Measurements from ENCODE around the gene THSD4. TPM values are rescaled to one million over a fixed set of nuclear protein-coding genes. Genes with fewer than 3 reads are reported as not detected.

THSD4 gene
- total RNA-seq, 2 experiments from 2014 or later, result not detected

DNA sequence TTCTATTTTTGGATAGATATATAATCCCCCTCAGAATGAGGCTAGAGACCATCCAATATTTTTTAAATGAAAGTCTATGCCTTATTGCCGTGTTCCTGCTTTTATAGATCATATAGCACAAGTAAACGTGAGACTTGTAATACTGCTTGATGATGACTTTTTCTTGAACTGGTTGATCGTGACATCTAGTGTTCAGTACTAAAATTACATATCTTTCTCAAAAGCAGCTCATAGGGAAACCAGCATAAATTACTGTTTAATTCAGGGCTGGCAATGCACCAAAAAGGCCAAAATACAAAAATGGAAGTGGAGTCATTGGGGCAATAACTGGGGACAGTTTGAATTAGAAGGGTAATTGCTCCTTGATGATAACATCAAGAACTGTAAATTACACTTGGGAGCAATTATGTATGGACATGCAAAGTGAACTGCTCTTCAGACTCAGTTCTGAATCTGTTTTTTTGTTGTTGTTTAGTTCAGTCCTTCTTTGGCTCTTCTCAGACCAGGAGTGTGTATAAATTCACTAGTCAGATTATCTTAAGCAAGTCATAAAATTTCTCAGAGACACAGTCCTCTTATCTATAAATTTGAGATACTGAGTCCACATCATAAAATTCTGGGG is 325.3 kb downstream of the THSD4 start:
- H3K4me3 Mint-ChIP-seq, result no peak overlapping the region
- H3K27ac Mint-ChIP-seq, result no peak overlapping the region
- DNase-seq (no peak), ATAC-seq (no peak)
- TF ChIP-seq CTCF (IDR thresholded peaks at IDR 0.05), result peak; percentile 73
- ChIA-PET CTCF (interaction anchor here (0.6 to 1.4 kb wide), 7 partner anchors 11 to 469 kb away, joined by 3 to 7 read pairs (median 4); no protein-coding TSS in a partner anchor), POLR2A (no interaction called here)
- peaks cover 1% of the 10 kb centered on the region for H3K9me3 Mint-ChIP-seq
- intact Hi-C loops (cut with micrococcal nuclease), result loop anchor here (5.0 to 10.0 kb wide), 3 partner anchors 53 to 328 kb away; no protein-coding TSS in a partner anchor
- no peaks in the 10 kb centered on the region for H3K4me1 Mint-ChIP-seq (ENCODE audit: low read depth)
- H3K36me3 Mint-ChIP-seq (ENCODE audit: low read depth), result no peaks in the 10 kb centered on the region
- H3K27me3 Mint-ChIP-seq, result peaks cover 10% of the 10 kb centered on the region

DNA sequence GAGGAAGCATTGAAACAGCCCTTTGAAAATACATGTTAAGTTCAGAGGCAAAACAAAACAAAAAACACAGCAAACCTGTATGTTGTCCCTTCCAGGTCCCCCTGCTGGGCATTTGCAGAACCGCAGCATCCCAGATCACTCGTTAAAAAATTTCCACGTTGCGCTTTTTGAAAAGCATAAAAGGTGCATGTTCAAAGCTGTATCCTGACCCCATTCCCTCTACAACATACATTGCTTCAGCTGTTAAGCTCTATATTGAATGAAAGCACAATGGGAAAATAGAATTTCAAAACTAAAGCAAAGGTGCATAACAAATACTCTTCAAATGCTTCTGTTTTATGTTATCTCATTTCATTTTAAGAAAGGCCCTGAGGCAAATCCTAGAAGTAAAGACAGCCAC is 328.3 kb downstream of the THSD4 start:
- TF ChIP-seq CTCF (IDR thresholded peaks at IDR 0.05), result peak; percentile 88
- H3K4me1 Mint-ChIP-seq (ENCODE audit: low read depth), result no peaks in the 10 kb centered on the region
- ATAC-seq (no peak), DNase-seq (peak; percentile 58)
- CTCF ChIA-PET, result interaction anchor here (0.8 to 1.9 kb wide), 7 partner anchors 9 to 330 kb away, joined by 3 to 7 read pairs (median 3); no protein-coding TSS in a partner anchor
- H3K9me3 Mint-ChIP-seq, result no peaks in the 10 kb centered on the region
- intact Hi-C loops (cut with micrococcal nuclease), result loop anchor here (5.0 to 10.0 kb wide), 3 partner anchors 56 to 331 kb away; no protein-coding TSS in a partner anchor
- no peak overlapping the region for H3K27ac Mint-ChIP-seq
- H3K27me3 Mint-ChIP-seq, result peaks cover 10% of the 10 kb centered on the region
- POLR2A ChIA-PET, result no interaction called here
- no peaks in the 10 kb centered on the region for H3K36me3 Mint-ChIP-seq (ENCODE audit: low read depth)
- H3K4me3 Mint-ChIP-seq, result no peak overlapping the region

- TF ChIP-seq CTCF (IDR thresholded peaks at IDR 0.05), result no peak
- no peak for ATAC-seq
- Mint-ChIP-seq H3K4me3 (no peak overlapping the region), H3K36me3 (ENCODE audit: low read depth) (no peaks in the 10 kb centered on the region), H3K4me1 (ENCODE audit: low read depth) (no peaks in the 10 kb centered on the region), H3K27ac (no peak overlapping the region), H3K9me3 (no peaks in the 10 kb centered on the region), H3K27me3 (peaks cover 10% of the 10 kb centered on the region)
- no peak for DNase-seq
- ChIA-PET CTCF (interaction anchor here (0.7 to 1.9 kb wide), 9 partner anchors 9 to 722 kb away, joined by 3 to 7 read pairs (median 3); no protein-coding TSS in a partner anchor), POLR2A (no interaction called here)
- intact Hi-C loops (cut with micrococcal nuclease), result loop anchor here (5.0 to 10.0 kb wide), 3 partner anchors 57 to 332 kb away; no protein-coding TSS in a partner anchor
These were observed 328.9 kb downstream of the THSD4 start for GRCh38 chr15:71444032-71444810.

DNA sequence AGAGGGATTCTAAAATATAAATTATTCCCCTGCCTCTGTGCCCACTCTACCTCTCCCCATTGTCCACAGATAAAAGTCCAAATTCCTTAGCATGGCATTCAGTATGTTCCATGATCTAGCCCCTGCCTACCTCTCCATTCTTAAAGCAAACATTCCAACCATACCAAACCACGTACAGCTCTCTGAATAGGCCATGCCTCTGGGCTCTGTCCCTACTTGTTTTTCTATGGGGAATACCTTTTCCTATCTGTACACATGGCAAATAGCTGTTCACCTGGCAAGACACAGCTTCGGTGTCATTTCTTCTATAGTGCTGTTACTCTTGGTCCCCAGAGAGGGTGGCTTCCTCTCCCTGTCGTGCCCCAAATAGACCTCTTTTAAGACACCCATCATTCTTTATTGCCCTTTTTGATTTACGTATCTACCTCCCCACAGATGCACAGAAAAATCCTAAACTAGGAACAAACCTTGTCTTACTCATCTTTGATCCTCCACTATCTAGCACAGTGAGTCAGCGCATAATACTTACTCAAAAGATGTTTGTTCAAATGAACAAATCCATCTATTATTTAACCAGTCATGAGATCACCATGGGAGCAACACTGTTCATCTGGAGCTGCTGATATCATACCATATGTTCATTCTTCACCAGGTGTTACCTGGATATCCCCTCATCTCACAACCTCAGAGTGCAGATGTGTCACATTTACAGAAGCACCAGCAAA is 329.8 kb downstream of the THSD4 start:
- CTCF ChIA-PET, result interaction anchor here (0.6 to 1.9 kb wide), 4 partner anchors 8 to 332 kb away, joined by 3 to 4 read pairs (median 4); no protein-coding TSS in a partner anchor
- no peak for ATAC-seq
- no peaks in the 10 kb centered on the region for H3K4me1 Mint-ChIP-seq (ENCODE audit: low read depth)
- POLR2A ChIA-PET, result no interaction called here
- no peaks in the 10 kb centered on the region for H3K9me3 Mint-ChIP-seq
- TF ChIP-seq CTCF (IDR thresholded peaks at IDR 0.05), result no peak
- H3K27ac Mint-ChIP-seq, result no peak overlapping the region
- no peaks in the 10 kb centered on the region for H3K36me3 Mint-ChIP-seq (ENCODE audit: low read depth)
- H3K4me3 Mint-ChIP-seq, result no peak overlapping the region
- intact Hi-C loops (cut with micrococcal nuclease), result loop anchor here (5.0 to 10.0 kb wide), 3 partner anchors 58 to 333 kb away; no protein-coding TSS in a partner anchor
- no peak for DNase-seq
- H3K27me3 Mint-ChIP-seq, result peaks cover 7% of the 10 kb centered on the region

All from activated CD8-positive, alpha-beta T cell treated with anti-CD3 and anti-CD28 coated beads for 36 hours (primary cell).